K562 (cell line): ENCODE results near the gene CCDC88A. TPM values are rescaled to one million over a fixed set of nuclear protein-coding genes. Genes with fewer than 3 reads are reported as not detected.

Experiments used
- ATAC-seq: fragments of 200-7000 bp; cut with Tn5 transposase; 3 replicates; pipeline ENCODE4 v1.9.1; 2020; ENCODE audit warnings: moderate library complexity
- BruUV-seq: library from RNA; stranded (reverse); fragments of 400-500 nt; replicated peaks from 2 replicates; lab custom pipeline; 2021; lab: Mats Ljungman, UMichigan
- CTCF ChIA-PET: fragments of 300-600 bp; formaldehyde crosslinking; extraction: SDS; loops from one replicate; lab custom pipeline; 2021; ENCODE audit warnings: low intra/inter-chr PET ratio; lab: Yijun Ruan, JAX
- POLR2A ChIA-PET: fragments of 300-600, 350-650 bp; sonication (Branson Sonifier 250); formaldehyde crosslinking; extraction: SDS; loops from one replicate; lab custom pipeline; 2021; ENCODE audit warnings: antibody characterized with exemption, inconsistent platforms; lab: Yijun Ruan, JAX
- DNase-seq, 4 experiments: peaks; one replicate each; pipeline versions ENCODE4 v3.0.0 to v3.0.0-alpha.2; 2011 to 2018; ENCODE audit warnings: low spot score in 3 of 4, mixed read lengths in 3 of 4; ENCODE audit errors: extremely low read depth in 1 of 4
- FAIRE-seq: peaks from 2 replicates; lab custom pipeline; 2011; peaks lifted over from hg19 to GRCh38; lab: Jason Lieb, UNC
- H2AFZ ChIP-seq: 2 replicates; pipeline ENCODE4 v1.6.0; 2011; ENCODE audit warnings: low read depth, low read length, control low read depth, inconsistent platforms
- H3K27ac ChIP-seq: fragments of 200-600 bp; 3 replicates; pipeline ENCODE4 v1.8.0; 2011; ENCODE audit warnings: low read depth, mild to moderate bottlenecking, control low read depth, inconsistent platforms, low read length, moderate library complexity, mixed read lengths; ENCODE audit errors: extremely low read depth
- H3K27me3 ChIP-seq, 2 experiments: fragments of 300-600 bp in 1 of 2; 2 replicates in 1 of 2; 3 replicates in 1 of 2; pipeline versions ENCODE4 v1.6.0 to v1.8.0; 2011; ENCODE audit warnings: inconsistent platforms in 2 of 2, low read length in 2 of 2, mild to moderate bottlenecking in 1 of 2, mixed read lengths in 1 of 2, moderate library complexity in 1 of 2; ENCODE audit not compliant: control insufficient read depth in 2 of 2, insufficient read depth in 2 of 2
- H3K36me3 ChIP-seq: fragments of 300-600 bp; 3 replicates; pipeline ENCODE4 v1.8.0; 2011; ENCODE audit warnings: mild to moderate bottlenecking, low read length, inconsistent platforms; ENCODE audit not compliant: control insufficient read depth, insufficient read depth
- H3K4me1 ChIP-seq, 2 experiments: fragments of 200-600 bp in 1 of 2; replicated peaks in 1 of 2; 2 replicates in 1 of 2; 3 replicates in 1 of 2; pipeline versions ENCODE4 v1.5.1 to v1.8.0; 2011; ENCODE audit warnings: inconsistent platforms in 2 of 2, low read length in 2 of 2, mild to moderate bottlenecking in 1 of 2, mixed read lengths in 1 of 2, moderate library complexity in 1 of 2; ENCODE audit not compliant: control insufficient read depth in 2 of 2, insufficient read depth in 2 of 2
- H3K4me2 ChIP-seq: 2 replicates; pipeline ENCODE4 v1.6.1; 2011; ENCODE audit warnings: low read length, control low read depth, inconsistent platforms, mixed read lengths; ENCODE audit not compliant: insufficient read depth
- H3K4me3 ChIP-seq: fragments of 200-600 bp; sonication (generic), shearing (Covaris generic); 2 replicates; pipeline ENCODE4 v1.5.1; 2016; ENCODE audit warnings: control low read depth, inconsistent platforms
- H3K79me2 ChIP-seq: fragments of 200-600 bp; 3 replicates; pipeline ENCODE4 v1.8.0; 2011; ENCODE audit warnings: low read length, inconsistent platforms; ENCODE audit not compliant: control insufficient read depth, insufficient read depth
- H3K9ac ChIP-seq, 2 experiments: 2 replicates each; pipeline versions ENCODE4 v1.6.0 to v1.6.1; 2011; ENCODE audit warnings: low read depth in 2 of 2, low read length in 2 of 2, control low read depth in 1 of 2, inconsistent platforms in 1 of 2, mild to moderate bottlenecking in 1 of 2, mixed read lengths in 1 of 2; ENCODE audit not compliant: insufficient read depth in 1 of 2
- H3K9me1 ChIP-seq: one replicate; pipeline ENCODE4 v1.6.0; 2011; ENCODE audit warnings: inconsistent platforms, mild to moderate bottlenecking, low read length, moderate library complexity; ENCODE audit not compliant: control insufficient read depth, insufficient read depth
- H3K9me3 ChIP-seq: replicated peaks from 2 replicates; pipeline ENCODE4 v1.5.1; 2011; ENCODE audit warnings: low read depth, low read length, inconsistent platforms; ENCODE audit not compliant: control insufficient read depth, insufficient read depth
- H4K20me1 ChIP-seq: replicated peaks from 2 replicates; pipeline ENCODE4 v1.6.1; 2011; ENCODE audit warnings: low read length, inconsistent platforms, mixed read lengths; ENCODE audit not compliant: control insufficient read depth, insufficient read depth
- ATF6 ChIP-seq: sonication (generic); formaldehyde crosslinking; IDR thresholded peaks from 2 replicates; pipeline ENCODE4 v1.4.0; 2020; ENCODE audit warnings: mild to moderate bottlenecking, missing genetic modification reagents
- CBX3 ChIP-seq, 2 experiments: IDR thresholded peaks; 1 replicate in 1 of 2; 2 replicates in 1 of 2; pipeline ENCODE4 v1.6.1; 2012; ENCODE audit warnings: inconsistent platforms in 2 of 2, low read length in 2 of 2, borderline replicate concordance in 1 of 2, control low read depth in 1 of 2
- HDAC2 ChIP-seq: fragments of 450-650 bp; IDR thresholded peaks from 2 replicates; pipeline ENCODE4 v1.6.1; 2016; ENCODE audit warnings: mild to moderate bottlenecking
- KAT7 ChIP-seq: sonication (generic); formaldehyde crosslinking; IDR thresholded peaks from 2 replicates; pipeline ENCODE4 v1.8.0; 2022; ENCODE audit warnings: missing genetic modification reagents, mild to moderate bottlenecking, borderline replicate concordance
- MAFK ChIP-seq: IDR thresholded peaks from 2 replicates; pipeline ENCODE4 v1.6.1; 2011; ENCODE audit warnings: low read length, improper control_type of control experiment
- MTA3 ChIP-seq: fragments of 450-650 bp; formaldehyde crosslinking; IDR thresholded peaks from 2 replicates; pipeline ENCODE4 v1.6.1; 2017; ENCODE audit warnings: mild to moderate bottlenecking, borderline replicate concordance
- MYNN ChIP-seq, 2 experiments: sonication (generic); formaldehyde crosslinking in 1 of 2; IDR thresholded peaks; 2 replicates each; pipeline versions ENCODE4 v1.5.0 to v1.6.1; 2016 to 2020; ENCODE audit warnings: antibody characterized with exemption in 1 of 2, missing genetic modification reagents in 1 of 2
- NFYB ChIP-seq: IDR thresholded peaks from 2 replicates; pipeline ENCODE4 v1.6.1; 2011; ENCODE audit warnings: mild to moderate bottlenecking, moderate library complexity; ENCODE audit not compliant: insufficient read length; ENCODE audit errors: extremely low read depth
- PHB ChIP-seq: fragments of 250-450 bp; sonication (Bioruptor Pico); IDR thresholded peaks from 2 replicates; pipeline ENCODE4 v1.5.0; 2021
- PHF20 ChIP-seq: fragments of 450-650 bp; IDR thresholded peaks from 2 replicates; pipeline ENCODE4 v1.6.1; 2018; ENCODE audit not compliant: partially characterized antibody
- POU5F1 ChIP-seq: fragments of 150-350 bp; IDR thresholded peaks from 2 replicates; pipeline ENCODE4 v1.6.1; 2014; ENCODE audit warnings: borderline replicate concordance, low read length, low read depth, mild to moderate bottlenecking; ENCODE audit not compliant: partially characterized antibody
- PYGO2 ChIP-seq: fragments of 450-650 bp; IDR thresholded peaks from 2 replicates; pipeline ENCODE4 v1.6.1; 2016; ENCODE audit warnings: mild to moderate bottlenecking, missing genetic modification characterization, moderate library complexity, missing compliant biosample characterization
- SP1 ChIP-seq: sonication (generic); formaldehyde crosslinking; IDR thresholded peaks from 2 replicates; pipeline ENCODE4 v1.8.1; 2022; ENCODE audit warnings: mild to moderate bottlenecking, missing genetic modification reagents
- TBP ChIP-seq: optimal IDR thresholded peaks from 2 replicates; pipeline ENCODE3; 2011; ENCODE audit warnings: low read depth, low read length, improper control_type of control experiment
- ZFX ChIP-seq: sonication (generic); formaldehyde crosslinking; IDR thresholded peaks from 2 replicates; pipeline ENCODE4 v1.8.0; 2022; ENCODE audit warnings: mild to moderate bottlenecking, missing genetic modification reagents, moderate library complexity
- ZNF232 ChIP-seq: sonication (generic); formaldehyde crosslinking; IDR thresholded peaks from 2 replicates; pipeline ENCODE4 v1.8.0; 2022; ENCODE audit warnings: mild to moderate bottlenecking, missing genetic modification reagents
- ZNF316 ChIP-seq: fragments of 450-650 bp; IDR thresholded peaks from 2 replicates; pipeline ENCODE4 v1.6.1; 2016
- ZNF780A ChIP-seq: fragments of 250-450 bp; sonication (Bioruptor Pico); IDR thresholded peaks from 2 replicates; pipeline ENCODE4 v1.5.0; 2021; ENCODE audit warnings: mild to moderate bottlenecking
- WGBS: fragments of 100-300 bp; shearing (Covaris generic); methylation state at CpG from one replicate; pipeline ENCODE4 v1.1.6; 2016; ENCODE audit warnings: low coverage, mixed read lengths; ENCODE audit not compliant: insufficient coverage; ENCODE audit errors: missing lambda C conversion rate; 5-methylcytosine and 5-hydroxymethylcytosine counted together
- in situ Hi-C: fragments of 300-500 bp; cut with MboI; formaldehyde crosslinking; loops from 4 replicates; pipeline ENCODE4 v1.15.0; 2018; ENCODE audit warnings: inconsistent platforms, mixed read lengths
- intact Hi-C: fragments of 100-400 bp; cut with micrococcal nuclease; formaldehyde crosslinking; loops from 2 replicates; pipeline ENCODE4 v1.14.2; 2022
- polyA plus RNA-seq, 8 experiments: library from polyadenylated mRNA; depleted of rRNA in 4 of 8; stranded (reverse) in 5 of 8; unstranded in 3 of 8; fragments of >200 nt; fragmentation: Nextera tagmentation in 2 of 8; fragmentation: Illumina TruSeq in 1 of 8; extraction: Ambion mirVana in 2 of 8; extraction: Trizol in 1 of 8; gene quantifications; 2 replicates each; pipeline versions ENCODE4 v1.2.1 to v1.2.3, GENCODE V29; 2011 to 2014; ENCODE audit warnings: inconsistent platforms in 1 of 8, missing spikeins in 1 of 8
- total RNA-seq, 7 experiments: library from RNA; depleted of rRNA in 6 of 7; stranded (reverse); fragments of >200 nt in 6 of 7; fragmentation: Illumina TruSeq in 2 of 7; extraction: Trizol in 2 of 7; gene quantifications; 2 replicates each; pipeline versions ENCODE4 v1.2.1 to v1.2.3, GENCODE V29; 2011 to 2021; ENCODE audit warnings: low replicate concordance in 1 of 7

The CCDC88A gene
- total and polyA plus RNA-seq, 9 of the 15 experiments (the other 6 are each of a cell fraction or from before 2014, with no cell fraction given): 29.3 to 102 (median 55.6) TPM

- Histone ChIP-seq H2AFZ (no peak overlapping the region), H3K4me2 (no peak overlapping the region), H3K9me1 (no peaks in the 10 kb centered on the region), H3K4me3 (no peak overlapping the region), H3K27ac (no peak overlapping the region), H3K4me1 (peaks cover 0 to 25% of the 10 kb centered on the region in 2 experiments; a peak in 4 of 5 replicates), H3K79me2 (no peaks in the 10 kb centered on the region), H3K27me3 (no peaks in the 10 kb centered on the region), H3K36me3 (no peaks in the 10 kb centered on the region), H4K20me1 (no peaks in the 10 kb centered on the region), H3K9me3 (no peaks in the 10 kb centered on the region), H3K9ac (no peak overlapping the region)
- ATAC-seq (no peak), FAIRE-seq (no peak), DNase-seq (no peak)
- no TSS peak for BruUV-seq
- in situ Hi-C loops: no loop called here
- intact Hi-C loops: loop anchor here (2.0 kb wide), 1 partner anchor 57 kb away; the partner anchor contains the start of gene CFAP36
- POLR2A ChIA-PET: no interaction called here
- WGBS: 42% methylated on average over 2 of the region's 2 CpGs
- CTCF ChIA-PET: no interaction called here
- TF ChIP-seq TBP (no peak), SP1 (CRISPR knock-in tag) (no peak), MYNN (IDR thresholded peaks at IDR 0.05) (no peak), MYNN (CRISPR knock-in tag; IDR thresholded peaks at IDR 0.05) (no peak), ZFX (CRISPR knock-in tag) (no peak), NFYB (no peak), ATF6 (CRISPR knock-in tag) (no peak), ZNF232 (CRISPR knock-in tag) (no peak), PYGO2 (tag) (no peak), KAT7 (CRISPR knock-in tag) (no peak), MAFK (no peak), PHF20 (no peak), POU5F1 (no peak), ZNF780A (no peak), CBX3 (IDR thresholded peaks at IDR 0.05; ENCODE audit: borderline replicate concordance in 1 of 2, low read length in 2 of 2) (no peak), PHB (CRISPR knock-in tag) (no peak), HDAC2 (no peak), MTA3 (no peak), ZNF316 (no peak)
These were observed 42.0 kb upstream of the CCDC88A start for GRCh38 chr2:55461679-55462078.
